HCT116 (cell line): ENCODE results near the gene LRR1. TPM values are rescaled to one million over a fixed set of nuclear protein-coding genes. Genes with fewer than 3 reads are reported as not detected.

Experiments
- ATAC-seq: fragments of 200-7000 bp; cut with Tn5 transposase; 2 replicates; pipeline ENCODE4 v1.9.1; 2020; ENCODE audit warnings: mild to moderate bottlenecking, moderate library complexity
- BruUV-seq: library from RNA; stranded (reverse); fragments of 400-500 nt; replicated peaks from 2 replicates; lab custom pipeline; 2021; lab: Mats Ljungman, UMichigan
- CTCF ChIA-PET: fragments of 300-600 bp; sonication (Branson Sonifier 250); formaldehyde crosslinking; loops from one replicate; lab custom pipeline; 2021; ENCODE audit warnings: antibody characterized with exemption; lab: Charles Lee
- POLR2A ChIA-PET: fragments of 300-600, 350-600 bp; sonication (Branson Sonifier 250); formaldehyde crosslinking; loops from one replicate; lab custom pipeline; 2021; ENCODE audit warnings: antibody characterized with exemption; lab: Charles Lee
- RAD21 ChIA-PET, 2 experiments: fragments of 300-600 bp; sonication (Branson Sonifier 250); formaldehyde crosslinking; loops; one replicate each; lab custom pipeline; 2023; ENCODE audit warnings: low total read pairs in 2 of 2; ENCODE audit not compliant: uncharacterized antibody in 2 of 2, unreplicated experiment in 2 of 2, low non-redundant PET in 1 of 2; lab: Charles Lee
- DNase-seq: peaks from one replicate; pipeline ENCODE4 v3.0.0-alpha.2; 2010; ENCODE audit warnings: low read depth, low spot score
- H2AFZ ChIP-seq: fragments of 200-600 bp; shearing (Covaris generic), sonication (generic); 2 replicates; pipeline ENCODE4 v1.6.1; 2017; ENCODE audit warnings: low read depth, mixed run types, mixed read lengths, antibody characterized with exemption, low read length; ENCODE audit not compliant: poor library complexity, severe bottlenecking
- H3K27ac ChIP-seq: 2 replicates; pipeline ENCODE4 v1.5.1; 2012; ENCODE audit warnings: low read depth, low read length
- H3K27me3 ChIP-seq: fragments of 200-600 bp; sonication (generic); 2 replicates; pipeline ENCODE4 v1.6.1; 2016; ENCODE audit warnings: mixed run types, low read length, mixed read lengths; ENCODE audit not compliant: insufficient read depth
- H3K36me3 ChIP-seq, 2 experiments: fragments of 200-500 bp in 1 of 2; fragments of 200-600 bp in 1 of 2; sonication (Bioruptor generic) in 1 of 2; sonication (generic) in 1 of 2; 2 replicates each; pipeline versions ENCODE4 v1.5.1 to v1.6.1; 2014 to 2016; ENCODE audit warnings: low read length in 2 of 2, inconsistent platforms in 1 of 2, mixed read lengths in 1 of 2, mixed run types in 1 of 2; ENCODE audit not compliant: insufficient read depth in 2 of 2, control insufficient read depth in 1 of 2
- H3K4me1 ChIP-seq, 2 experiments: fragments of 200-600 bp in 1 of 2; sonication (generic) in 1 of 2; 2 replicates each; pipeline versions ENCODE4 v1.5.1 to v1.6.1; 2012 to 2017; ENCODE audit warnings: low read length in 2 of 2, inconsistent platforms in 1 of 2, mild to moderate bottlenecking in 1 of 2, mixed read lengths in 1 of 2, mixed run types in 1 of 2, moderate library complexity in 1 of 2; ENCODE audit not compliant: insufficient read depth in 2 of 2, control insufficient read depth in 1 of 2
- H3K4me2 ChIP-seq: fragments of 200-600 bp; sonication (generic); 2 replicates; pipeline ENCODE4 v1.6.1; 2017; ENCODE audit warnings: mixed run types, low read length, mixed read lengths
- H3K4me3 ChIP-seq, 2 experiments: fragments of 200-600 bp in 1 of 2; sonication (generic) in 1 of 2; replicated peaks in 1 of 2; 2 replicates each; pipeline ENCODE4 v1.5.1; 2011 to 2016; ENCODE audit warnings: low read length in 2 of 2, control low read depth in 1 of 2, low read depth in 1 of 2, mild to moderate bottlenecking in 1 of 2, mixed read lengths in 1 of 2, mixed run types in 1 of 2
- H3K79me2 ChIP-seq: fragments of 200-600 bp; sonication (generic); 2 replicates; pipeline ENCODE4 v1.6.1; 2017; ENCODE audit warnings: mild to moderate bottlenecking, mixed run types, low read length, moderate library complexity, mixed read lengths; ENCODE audit not compliant: insufficient read depth
- H3K9ac ChIP-seq: fragments of 200-600 bp; sonication (generic); 2 replicates; pipeline ENCODE4 v1.6.1; 2016; ENCODE audit warnings: low read length, mixed read lengths
- H3K9me2 ChIP-seq: fragments of 200-600 bp; sonication (generic), shearing (Covaris generic); 2 replicates; pipeline ENCODE4 v1.6.1; 2017; ENCODE audit warnings: mixed run types, mild to moderate bottlenecking, moderate library complexity; ENCODE audit not compliant: insufficient read depth
- H3K9me3 ChIP-seq, 2 experiments: fragments of 200-500 bp in 1 of 2; fragments of 200-600 bp in 1 of 2; sonication (Bioruptor generic) in 1 of 2; sonication (generic) in 1 of 2; 2 replicates each; pipeline ENCODE4 v1.6.1; 2014 to 2017; ENCODE audit warnings: low read length in 2 of 2, mixed read lengths in 2 of 2, inconsistent platforms in 1 of 2, low read depth in 1 of 2, mild to moderate bottlenecking in 1 of 2, mixed run types in 1 of 2, moderate library complexity in 1 of 2; ENCODE audit not compliant: control insufficient read depth in 1 of 2, insufficient read depth in 1 of 2
- H4K20me1 ChIP-seq: fragments of 200-600 bp; sonication (generic), shearing (Covaris generic); 2 replicates; pipeline ENCODE4 v1.6.1; 2017; ENCODE audit warnings: mixed run types, mild to moderate bottlenecking, moderate library complexity; ENCODE audit not compliant: insufficient read depth
- CBX3 ChIP-seq: IDR thresholded peaks from 2 replicates; pipeline ENCODE4 v1.6.1; 2012; ENCODE audit warnings: low read depth
- EZH2 ChIP-seq: fragments of 200-600 bp; sonication (generic); IDR thresholded peaks from 2 replicates; pipeline ENCODE4 v1.6.1; 2017; ENCODE audit warnings: antibody characterized with exemption, mixed run types
- FOSL1 ChIP-seq: IDR thresholded peaks from 2 replicates; pipeline ENCODE4 v1.6.1; 2012; ENCODE audit warnings: low read depth
- JUND ChIP-seq: IDR thresholded peaks from 2 replicates; pipeline ENCODE4 v1.6.1; 2012
- POLR2AphosphoS5 ChIP-seq: IDR thresholded peaks from 2 replicates; pipeline ENCODE4 v1.6.1; 2011; ENCODE audit warnings: mild to moderate bottlenecking, low read depth, low read length, moderate library complexity
- RAD21 ChIP-seq: IDR thresholded peaks from 2 replicates; pipeline ENCODE4 v1.6.1; 2012; ENCODE audit warnings: low read depth, mild to moderate bottlenecking
- SIN3A ChIP-seq: IDR thresholded peaks from 2 replicates; pipeline ENCODE4 v1.6.1; 2012; ENCODE audit warnings: low read depth
- SP1 ChIP-seq: IDR thresholded peaks from 2 replicates; pipeline ENCODE4 v1.6.1; 2012; ENCODE audit warnings: low read depth
- SRF ChIP-seq: IDR thresholded peaks from 2 replicates; pipeline ENCODE4 v1.6.1; 2012; ENCODE audit warnings: low read depth
- TCF7L2 ChIP-seq: IDR thresholded peaks from 2 replicates; pipeline ENCODE4 v1.7.0; 2011; ENCODE audit warnings: borderline replicate concordance, inconsistent platforms; ENCODE audit not compliant: insufficient read depth, insufficient read length; ENCODE audit errors: extremely low read depth
- YY1 ChIP-seq: IDR thresholded peaks from 2 replicates; pipeline ENCODE4 v1.6.1; 2011; ENCODE audit warnings: low read length, low read depth, moderate library complexity, mild to moderate bottlenecking; ENCODE audit not compliant: insufficient replicate concordance; ENCODE audit errors: extremely low read depth
- ZNF274 ChIP-seq: fragments of 200-500 bp; sonication (Bioruptor generic); IDR thresholded peaks from 2 replicates; pipeline ENCODE4 v1.6.1; 2014; ENCODE audit warnings: mild to moderate bottlenecking, low read depth, low read length, inconsistent platforms
- intact Hi-C: fragments of 100-400 bp; cut with micrococcal nuclease; formaldehyde crosslinking; loops from 2 replicates; pipeline ENCODE4 v1.10.0; 2022
- total RNA-seq: library from RNA; stranded (reverse); gene quantifications from one replicate; pipeline ENCODE4 v1.2.1, GENCODE V29; 2021; ENCODE audit not compliant: unreplicated experiment
- TF ChIP-seq, protein P1 (sequence below): IDR thresholded peaks from 2 replicates; pipeline ENCODE4 v1.6.1; 2012
- TF ChIP-seq, protein P2 (sequence below): IDR thresholded peaks from 2 replicates; pipeline ENCODE4 v1.6.1; 2012
- TF ChIP-seq, protein P3 (sequence below): IDR thresholded peaks from 2 replicates; pipeline ENCODE4 v1.6.1; 2012; ENCODE audit warnings: low read depth

LRR1 gene
- total RNA-seq, 1 experiment from 2014 or later = 34.6 TPM

DNA sequence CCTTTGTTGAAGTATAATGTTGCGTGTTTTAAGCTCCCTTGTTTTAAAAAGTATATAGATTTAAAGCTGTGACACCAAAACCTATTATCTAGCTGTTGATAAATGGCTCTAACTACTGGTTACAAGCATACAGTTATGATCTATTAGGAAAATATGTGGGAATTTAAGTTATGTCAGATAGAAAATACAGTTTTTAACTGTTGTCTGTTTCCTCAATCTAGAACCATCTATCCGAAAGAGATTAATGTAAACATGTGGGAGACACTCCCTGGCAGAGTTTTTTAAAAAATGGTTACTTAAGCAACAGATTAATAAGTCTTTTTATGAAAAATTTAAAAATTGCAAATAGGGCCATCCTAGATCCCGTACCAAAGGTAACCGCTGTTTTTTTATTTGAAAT, 13.5 kb downstream of the LRR1 start:
- Histone ChIP-seq H3K9me2 (no peaks in the 10 kb centered on the region), H3K4me1 (peaks cover 0 to 9% of the 10 kb centered on the region in 2 experiments; a peak in 2 of 4 replicates), H3K4me2 (no peak overlapping the region), H3K27ac (no peak overlapping the region), H3K9ac (no peak overlapping the region), H2AFZ (no peak overlapping the region), H3K27me3 (no peaks in the 10 kb centered on the region), H3K79me2 (peaks cover 49% of the 10 kb centered on the region), H3K36me3 (peaks cover 0 to 7% of the 10 kb centered on the region in 2 experiments; a peak in 2 of 4 replicates), H3K4me3 (no peak overlapping the region), H3K9me3 (no peaks in the 10 kb centered on the region), H4K20me1 (no peaks in the 10 kb centered on the region)
- CTCF ChIA-PET = no interaction called here
- DNase-seq (no peak), ATAC-seq (no peak)
- no peak for TF ChIP-seq RAD21
- TF ChIP-seq, protein P1, sequence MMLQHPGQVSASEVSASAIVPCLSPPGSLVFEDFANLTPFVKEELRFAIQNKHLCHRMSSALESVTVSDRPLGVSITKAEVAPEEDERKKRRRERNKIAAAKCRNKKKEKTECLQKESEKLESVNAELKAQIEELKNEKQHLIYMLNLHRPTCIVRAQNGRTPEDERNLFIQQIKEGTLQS = no peak
- TF ChIP-seq ZNF274 = no peak
- TF ChIP-seq YY1 = no peak
- no peak for TF ChIP-seq FOSL1
- intact Hi-C loops = no loop called here
- POLR2A ChIA-PET = interaction anchor here (1.5 kb wide), 1 partner anchor 8 kb away, joined by 4 read pairs; the partner anchor contains the start of genes MGAT2 and RPL36AL
- RAD21 ChIA-PET = no interaction called here
- no TSS peak for BruUV-seq

DNA sequence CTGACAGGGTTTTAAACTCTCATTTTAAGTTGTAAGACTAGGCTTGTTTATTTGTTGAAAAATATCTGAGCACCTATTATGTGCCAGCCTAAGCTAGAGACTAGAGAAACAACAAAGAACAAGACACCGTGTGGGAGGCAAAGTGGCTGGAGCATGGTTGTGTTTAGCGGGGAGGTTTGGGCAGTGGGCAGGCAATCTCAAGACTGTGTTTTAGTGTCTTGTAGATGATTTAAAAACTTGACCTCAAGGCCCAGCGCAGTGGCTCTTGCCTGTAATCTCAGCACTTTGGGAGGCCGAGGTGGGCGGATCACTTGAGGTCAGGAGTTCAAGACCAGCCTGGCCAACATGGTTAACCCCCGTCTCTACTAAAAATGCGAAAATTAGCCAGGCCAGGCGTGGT, 13.9 kb downstream of the LRR1 start:
- no peak overlapping the region for H3K9ac ChIP-seq
- no peak overlapping the region for H3K27ac ChIP-seq
- no peak overlapping the region for H3K4me3 ChIP-seq
- H2AFZ ChIP-seq = no peak overlapping the region
- ChIA-PET CTCF (no interaction called here), POLR2A (interaction anchor here (1.5 kb wide), 1 partner anchor 8 kb away, joined by 4 read pairs; the partner anchor contains the start of genes MGAT2 and RPL36AL), RAD21 (no interaction called here)
- ATAC-seq (no peak), DNase-seq (no peak)
- no peaks in the 10 kb centered on the region for H3K27me3 ChIP-seq
- intact Hi-C loops = no loop called here
- H3K4me1 ChIP-seq = peaks cover 0 to 14% of the 10 kb centered on the region in 2 experiments; a peak in 2 of 4 replicates
- H3K9me3 ChIP-seq = no peaks in the 10 kb centered on the region
- TF ChIP-seq JUND = no peak
- no peak for TF ChIP-seq RAD21
- no peak for TF ChIP-seq SRF
- no peak for TF ChIP-seq POLR2AphosphoS5
- no peak for TF ChIP-seq EZH2
- no peak for TF ChIP-seq CBX3
- no peak for TF ChIP-seq TCF7L2
- TF ChIP-seq SP1 = no peak
- TF ChIP-seq, protein P2, sequence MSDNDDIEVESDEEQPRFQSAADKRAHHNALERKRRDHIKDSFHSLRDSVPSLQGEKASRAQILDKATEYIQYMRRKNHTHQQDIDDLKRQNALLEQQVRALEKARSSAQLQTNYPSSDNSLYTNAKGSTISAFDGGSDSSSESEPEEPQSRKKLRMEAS = no peak
- no peak for TF ChIP-seq FOSL1
- TF ChIP-seq, protein P3, sequence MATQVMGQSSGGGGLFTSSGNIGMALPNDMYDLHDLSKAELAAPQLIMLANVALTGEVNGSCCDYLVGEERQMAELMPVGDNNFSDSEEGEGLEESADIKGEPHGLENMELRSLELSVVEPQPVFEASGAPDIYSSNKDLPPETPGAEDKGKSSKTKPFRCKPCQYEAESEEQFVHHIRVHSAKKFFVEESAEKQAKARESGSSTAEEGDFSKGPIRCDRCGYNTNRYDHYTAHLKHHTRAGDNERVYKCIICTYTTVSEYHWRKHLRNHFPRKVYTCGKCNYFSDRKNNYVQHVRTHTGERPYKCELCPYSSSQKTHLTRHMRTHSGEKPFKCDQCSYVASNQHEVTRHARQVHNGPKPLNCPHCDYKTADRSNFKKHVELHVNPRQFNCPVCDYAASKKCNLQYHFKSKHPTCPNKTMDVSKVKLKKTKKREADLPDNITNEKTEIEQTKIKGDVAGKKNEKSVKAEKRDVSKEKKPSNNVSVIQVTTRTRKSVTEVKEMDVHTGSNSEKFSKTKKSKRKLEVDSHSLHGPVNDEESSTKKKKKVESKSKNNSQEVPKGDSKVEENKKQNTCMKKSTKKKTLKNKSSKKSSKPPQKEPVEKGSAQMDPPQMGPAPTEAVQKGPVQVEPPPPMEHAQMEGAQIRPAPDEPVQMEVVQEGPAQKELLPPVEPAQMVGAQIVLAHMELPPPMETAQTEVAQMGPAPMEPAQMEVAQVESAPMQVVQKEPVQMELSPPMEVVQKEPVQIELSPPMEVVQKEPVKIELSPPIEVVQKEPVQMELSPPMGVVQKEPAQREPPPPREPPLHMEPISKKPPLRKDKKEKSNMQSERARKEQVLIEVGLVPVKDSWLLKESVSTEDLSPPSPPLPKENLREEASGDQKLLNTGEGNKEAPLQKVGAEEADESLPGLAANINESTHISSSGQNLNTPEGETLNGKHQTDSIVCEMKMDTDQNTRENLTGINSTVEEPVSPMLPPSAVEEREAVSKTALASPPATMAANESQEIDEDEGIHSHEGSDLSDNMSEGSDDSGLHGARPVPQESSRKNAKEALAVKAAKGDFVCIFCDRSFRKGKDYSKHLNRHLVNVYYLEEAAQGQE = no peak
- TF ChIP-seq SIN3A = no peak
- TF ChIP-seq ZNF274 = no peak
- BruUV-seq = no TSS peak
- no peaks in the 10 kb centered on the region for H4K20me1 ChIP-seq
- H3K36me3 ChIP-seq = peaks cover 3 to 6% of the 10 kb centered on the region in 2 experiments; a peak in 2 of 4 replicates
- no peaks in the 10 kb centered on the region for H3K9me2 ChIP-seq
- H3K4me2 ChIP-seq = no peak overlapping the region
- H3K79me2 ChIP-seq = peaks cover 49% of the 10 kb centered on the region
